ENCODE data around the gene OR51L1.

- no peak for TF ChIP-seq CTCF (IDR thresholded peaks at IDR 0.05; ENCODE audit: low read depth, low read length)
- no peak for TF ChIP-seq EZH2phosphoT487 (IDR thresholded peaks at IDR 0.05; ENCODE audit: low read depth)
Measured at GRCh38 chr11:5042091-5042490, 47.4 kb downstream of the OR51L1 start.
